ENCODE measurements around the gene RETN.

Gene RETN, protein sequence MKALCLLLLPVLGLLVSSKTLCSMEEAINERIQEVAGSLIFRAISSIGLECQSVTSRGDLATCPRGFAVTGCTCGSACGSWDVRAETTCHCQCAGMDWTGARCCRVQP

GRCh38 chr19:7668842-7669241 is at the start of gene RETN:
Gene RETN, plus strand, starts transcription at chr19:7669049. Its CDS starts 278 bp downstream, at chr19:7669327.
- in situ Hi-C loops (cut with MboI; ENCODE audit: low sequenced_read_pairs): no loop called here

DNA sequence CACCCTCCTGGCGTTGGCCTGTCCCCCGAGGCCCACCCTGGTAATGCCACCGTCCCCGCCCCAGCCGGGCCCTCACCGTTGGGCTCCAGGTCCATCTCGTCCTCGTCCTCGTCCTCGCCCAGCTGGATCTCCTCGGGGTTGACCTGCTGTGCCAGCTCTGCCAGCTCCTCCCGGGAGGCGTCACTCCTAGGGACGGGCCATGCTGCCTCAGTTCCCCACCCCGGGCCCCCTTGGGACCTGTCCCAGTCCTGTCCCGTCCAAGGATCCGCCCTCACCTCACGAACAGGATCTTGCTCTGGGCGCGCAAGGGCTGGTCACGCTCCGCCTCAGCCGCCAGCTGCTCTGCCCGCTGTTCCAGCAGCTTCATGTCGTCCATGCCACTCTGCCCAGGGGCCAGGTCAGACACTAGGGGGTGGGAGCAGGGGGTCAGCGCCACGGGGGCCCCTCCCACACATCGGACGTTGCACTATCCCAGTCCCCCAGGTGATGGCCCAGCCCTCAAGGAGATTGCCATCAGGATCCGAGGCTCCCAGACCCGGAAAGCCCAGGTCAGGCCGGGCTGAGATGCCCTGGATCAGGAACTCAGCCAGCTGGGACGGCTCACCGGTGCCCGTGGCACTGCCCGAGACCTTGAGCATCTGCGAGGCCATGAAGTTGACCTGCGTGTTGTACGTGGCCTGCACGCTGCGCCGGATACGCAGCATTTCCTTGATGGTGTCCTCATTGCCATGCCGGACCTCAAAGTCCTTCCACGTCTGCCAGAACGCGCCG is 49.0 kb upstream of the RETN start:
- in situ Hi-C loops (cut with MboI; ENCODE audit: low sequenced_read_pairs): no loop called here

GRCh38 chr19:7620442-7621412 is 48.1 kb upstream of the RETN start:
- in situ Hi-C loops (cut with MboI; ENCODE audit: low sequenced_read_pairs): no loop called here

GRCh38 chr19:7622933-7623685 is 45.7 kb upstream of the RETN start:
- in situ Hi-C loops (cut with MboI; ENCODE audit: low sequenced_read_pairs): no loop called here

DNA sequence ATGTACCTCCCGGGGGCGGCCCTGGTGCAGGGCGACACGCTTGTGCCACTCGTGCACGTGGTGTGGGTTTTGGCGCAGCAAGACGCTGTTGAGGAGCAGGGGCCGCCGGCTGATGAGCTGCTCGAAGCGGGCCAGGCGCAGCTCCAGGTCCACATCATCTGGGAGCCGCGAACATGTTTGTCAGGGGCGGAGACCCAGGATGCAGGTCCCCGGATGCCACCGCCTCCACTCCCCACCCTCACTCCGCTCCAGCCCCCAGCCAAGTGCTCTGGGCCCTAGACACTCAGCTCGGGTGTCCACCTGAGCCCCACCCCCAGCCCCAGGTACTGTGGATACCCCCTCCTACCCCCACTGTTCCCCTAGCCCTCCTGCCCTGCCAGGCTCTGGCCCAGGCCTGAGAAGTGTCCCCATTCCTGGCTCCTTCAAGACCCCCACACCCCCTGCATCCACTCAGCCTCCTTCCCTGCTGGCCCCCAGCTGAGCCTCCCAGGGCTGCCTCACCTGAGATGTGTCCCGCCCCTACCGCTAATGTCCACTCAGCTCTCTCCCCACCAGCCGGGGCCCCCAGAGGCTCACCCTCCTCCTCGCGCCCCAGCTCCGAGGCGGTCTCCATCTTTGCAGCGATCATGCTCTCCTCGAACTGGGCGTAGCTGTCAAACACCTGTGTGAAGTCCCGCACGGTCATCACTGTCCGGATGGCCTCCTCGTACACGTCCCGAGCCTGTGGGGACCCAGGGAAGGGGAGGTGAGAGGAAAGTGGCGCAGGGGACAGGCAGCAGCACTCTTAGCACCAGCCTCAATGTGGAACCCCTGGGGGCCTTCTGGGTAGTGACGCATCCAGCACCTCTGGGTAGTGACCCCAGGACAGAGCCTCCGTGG is 44.9 kb upstream of the RETN start:
- in situ Hi-C loops (cut with MboI; ENCODE audit: low sequenced_read_pairs): no loop called here

DNA sequence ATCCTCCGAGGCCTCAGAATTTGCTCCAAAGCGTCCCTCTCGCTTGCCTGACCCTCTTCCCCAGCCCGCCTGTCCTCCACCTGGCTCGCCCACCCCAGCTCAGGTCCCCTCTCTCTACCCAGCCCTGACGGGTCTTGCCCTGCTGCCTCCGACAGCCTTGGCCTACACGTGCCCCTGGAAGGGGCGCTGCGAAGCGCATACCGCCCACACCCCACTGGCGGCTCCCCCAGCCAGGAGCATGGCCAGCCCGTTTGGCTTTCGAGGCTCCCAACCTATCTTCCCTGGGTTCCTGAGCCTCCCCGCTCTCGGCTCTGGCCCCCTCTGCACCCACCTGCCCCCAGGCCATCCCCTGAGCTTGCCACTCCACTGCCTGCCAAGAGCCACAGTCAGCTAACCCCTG is 44.0 kb upstream of the RETN start:
- in situ Hi-C loops (cut with MboI; ENCODE audit: low sequenced_read_pairs): no loop called here

- in situ Hi-C loops (cut with MboI; ENCODE audit: low sequenced_read_pairs): no loop called here
Measured at GRCh38 chr19:7625763-7626372, 43.0 kb upstream of the RETN start.

GRCh38 chr19:7627166-7627565 is 41.7 kb upstream of the RETN start:
- in situ Hi-C loops (cut with MboI; ENCODE audit: low sequenced_read_pairs): no loop called here

GRCh38 chr19:7628589-7629311 is 40.1 kb upstream of the RETN start:
- in situ Hi-C loops (cut with MboI; ENCODE audit: low sequenced_read_pairs): no loop called here

DNA sequence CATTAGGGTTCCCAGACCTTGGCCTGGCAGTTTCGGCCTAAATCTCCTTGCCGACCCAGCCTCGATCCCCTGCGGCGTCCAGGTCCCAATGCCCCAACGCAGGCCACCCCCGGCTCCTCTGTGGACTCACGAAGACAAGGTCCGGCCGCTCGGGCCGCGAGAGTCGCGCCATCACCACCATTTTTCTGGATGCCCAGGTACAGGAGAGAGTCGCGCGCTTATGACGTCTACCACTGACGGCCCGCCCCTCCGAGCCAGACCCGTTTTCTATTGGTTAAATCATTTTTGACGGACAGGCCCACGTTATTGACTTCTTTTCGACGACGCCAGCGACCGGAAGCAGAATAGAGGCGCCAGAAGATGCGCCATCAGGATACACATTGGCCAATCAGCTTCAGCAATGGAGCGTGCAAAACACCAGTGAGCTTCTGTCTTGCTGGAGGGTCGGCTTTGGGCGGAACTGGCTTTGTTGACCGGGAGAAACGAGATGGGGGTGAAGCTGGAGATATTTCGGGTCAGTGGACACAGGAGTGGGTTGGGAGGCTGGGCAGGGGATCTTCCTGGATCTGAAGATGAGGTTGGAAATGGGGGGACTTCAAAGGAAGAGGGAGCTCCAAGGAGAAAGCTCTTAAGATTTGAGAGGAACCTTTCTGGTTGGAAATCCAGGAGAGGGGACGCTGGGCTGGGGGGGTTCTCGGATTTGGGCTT is 39.3 kb upstream of the RETN start, which contains the start of the genes PET100 and XAB2:
Gene PET100, plus strand, starts transcription at position 447 of the 708 bp plus-strand sequence. Its CDS starts 41 bp downstream, at position 488.
Gene XAB2, minus strand, starts transcription at position 199 of the 708 bp plus-strand sequence. Its CDS starts 18 bp downstream, at position 181.
- in situ Hi-C loops (cut with MboI; ENCODE audit: low sequenced_read_pairs): no loop called here

GRCh38 chr19:7631577-7631976 is 37.3 kb upstream of the RETN start:
- in situ Hi-C loops (cut with MboI; ENCODE audit: low sequenced_read_pairs): no loop called here

- in situ Hi-C loops (cut with MboI; ENCODE audit: low sequenced_read_pairs): no loop called here
Measured at GRCh38 chr19:7632340-7633203, 36.3 kb upstream of the RETN start.

DNA sequence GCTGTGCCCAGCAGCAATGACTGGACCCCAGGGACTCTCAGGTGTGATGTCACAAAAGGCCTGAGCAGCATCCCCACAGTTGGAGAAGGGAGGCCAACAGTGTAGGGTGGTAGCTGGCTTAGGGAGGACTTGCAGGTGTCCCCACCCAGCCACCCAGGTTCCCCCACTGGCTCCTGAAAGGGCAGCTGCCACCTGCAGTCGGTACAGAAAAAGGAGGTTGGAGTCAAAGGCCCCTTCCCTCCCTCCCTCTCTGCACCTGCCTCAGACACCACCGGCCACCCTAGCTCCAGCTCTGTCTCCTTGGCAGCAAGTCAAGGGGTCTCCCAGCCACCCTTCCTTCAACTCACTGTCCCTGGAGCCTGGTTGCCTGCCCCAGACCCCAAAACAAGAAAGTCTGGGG is 35.2 kb upstream of the RETN start, which contains the start of gene PCP2:
Gene PCP2, minus strand, starts transcription at position 22 of the 400 bp plus-strand sequence. CDS start 262 bp downstream, outside the sequence.
- in situ Hi-C loops (cut with MboI; ENCODE audit: low sequenced_read_pairs): no loop called here

GRCh38 chr19:7635670-7636069 is 33.2 kb upstream of the RETN start:
- in situ Hi-C loops (cut with MboI; ENCODE audit: low sequenced_read_pairs): no loop called here

- in situ Hi-C loops (cut with MboI; ENCODE audit: low sequenced_read_pairs): no loop called here
Measured at GRCh38 chr19:7636317-7636690, 32.5 kb upstream of the RETN start.

GRCh38 chr19:7636691-7637373 is 32.0 kb upstream of the RETN start, which contains the start of gene STXBP2:
Gene STXBP2, plus strand, starts transcription at chr19:7637110. Its CDS starts 40 bp downstream, at chr19:7637150.
- in situ Hi-C loops (cut with MboI; ENCODE audit: low sequenced_read_pairs): no loop called here
